Tibial nerve (tissue), 4 donors: ENCODE measurements around the gene PDF.

Experiments
- EP300 ChIP-seq, 2 donors: sonication (generic); formaldehyde crosslinking; IDR thresholded peaks; one replicate each; pipeline ENCODE4 v1.6.1; 2017; ENCODE audit warnings: antibody characterized with exemption in 2 of 2, mild to moderate bottlenecking in 1 of 2
- POLR2A ChIP-seq, 2 donors: fragments of 450-650 bp; IDR thresholded peaks; one replicate each; pipeline ENCODE4 v1.6.1; 2017; ENCODE audit warnings: antibody characterized with exemption in 2 of 2, mild to moderate bottlenecking in 2 of 2, moderate library complexity in 2 of 2
- TF ChIP-seq, protein P1 (sequence below), 5 experiments: fragments of 200-600 bp in 3 of 5; fragments of 450-650 bp in 2 of 5; sonication (generic) in 3 of 5; IDR thresholded peaks; one replicate each; pipeline ENCODE4 v1.5.1; 2016 to 2019; ENCODE audit warnings: antibody characterized with exemption in 5 of 5, mild to moderate bottlenecking in 3 of 5, moderate library complexity in 2 of 5

DNA sequence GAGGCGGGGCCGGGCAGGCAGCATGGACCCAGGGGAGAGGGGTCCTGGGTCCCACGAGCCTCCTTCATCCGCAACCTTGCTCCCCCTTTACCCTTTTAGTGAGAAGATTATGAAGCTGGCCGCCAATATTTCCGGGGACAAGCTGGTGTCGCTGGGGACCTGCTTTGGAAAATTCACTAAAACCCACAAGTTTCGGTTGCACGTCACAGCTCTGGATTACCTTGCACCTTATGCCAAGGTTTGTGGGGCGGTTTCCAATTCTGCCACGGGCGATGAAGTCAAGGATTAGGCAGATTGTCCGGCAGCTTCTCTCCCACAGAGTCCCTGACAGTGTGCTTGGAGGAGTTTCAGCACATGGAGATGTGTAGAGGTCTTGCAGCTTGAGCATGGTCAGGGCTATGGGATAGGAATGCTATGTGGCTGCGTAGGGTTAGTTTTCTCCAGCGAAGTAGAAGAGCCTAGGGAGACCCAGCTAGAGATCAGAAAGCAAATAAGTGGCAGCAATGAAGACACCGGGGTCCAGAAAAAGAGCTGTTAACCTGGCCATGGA is 9.8 kb upstream of the PDF start:
- TF ChIP-seq POLR2A (IDR thresholded peaks at IDR 0.05) (no peak), EP300 (IDR thresholded peaks at IDR 0.05) (no peak)
- TF ChIP-seq, protein P1, sequence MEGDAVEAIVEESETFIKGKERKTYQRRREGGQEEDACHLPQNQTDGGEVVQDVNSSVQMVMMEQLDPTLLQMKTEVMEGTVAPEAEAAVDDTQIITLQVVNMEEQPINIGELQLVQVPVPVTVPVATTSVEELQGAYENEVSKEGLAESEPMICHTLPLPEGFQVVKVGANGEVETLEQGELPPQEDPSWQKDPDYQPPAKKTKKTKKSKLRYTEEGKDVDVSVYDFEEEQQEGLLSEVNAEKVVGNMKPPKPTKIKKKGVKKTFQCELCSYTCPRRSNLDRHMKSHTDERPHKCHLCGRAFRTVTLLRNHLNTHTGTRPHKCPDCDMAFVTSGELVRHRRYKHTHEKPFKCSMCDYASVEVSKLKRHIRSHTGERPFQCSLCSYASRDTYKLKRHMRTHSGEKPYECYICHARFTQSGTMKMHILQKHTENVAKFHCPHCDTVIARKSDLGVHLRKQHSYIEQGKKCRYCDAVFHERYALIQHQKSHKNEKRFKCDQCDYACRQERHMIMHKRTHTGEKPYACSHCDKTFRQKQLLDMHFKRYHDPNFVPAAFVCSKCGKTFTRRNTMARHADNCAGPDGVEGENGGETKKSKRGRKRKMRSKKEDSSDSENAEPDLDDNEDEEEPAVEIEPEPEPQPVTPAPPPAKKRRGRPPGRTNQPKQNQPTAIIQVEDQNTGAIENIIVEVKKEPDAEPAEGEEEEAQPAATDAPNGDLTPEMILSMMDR (IDR thresholded peaks at IDR 0.05) = no peak
